ENCODE data around the gene PLK3.
"Not testable (repeated sequence)": the region's sequence is repeated elsewhere in the genome, so short reads cannot be mapped to it uniquely, and the experiment has no call there.

PLK3 gene

DNA sequence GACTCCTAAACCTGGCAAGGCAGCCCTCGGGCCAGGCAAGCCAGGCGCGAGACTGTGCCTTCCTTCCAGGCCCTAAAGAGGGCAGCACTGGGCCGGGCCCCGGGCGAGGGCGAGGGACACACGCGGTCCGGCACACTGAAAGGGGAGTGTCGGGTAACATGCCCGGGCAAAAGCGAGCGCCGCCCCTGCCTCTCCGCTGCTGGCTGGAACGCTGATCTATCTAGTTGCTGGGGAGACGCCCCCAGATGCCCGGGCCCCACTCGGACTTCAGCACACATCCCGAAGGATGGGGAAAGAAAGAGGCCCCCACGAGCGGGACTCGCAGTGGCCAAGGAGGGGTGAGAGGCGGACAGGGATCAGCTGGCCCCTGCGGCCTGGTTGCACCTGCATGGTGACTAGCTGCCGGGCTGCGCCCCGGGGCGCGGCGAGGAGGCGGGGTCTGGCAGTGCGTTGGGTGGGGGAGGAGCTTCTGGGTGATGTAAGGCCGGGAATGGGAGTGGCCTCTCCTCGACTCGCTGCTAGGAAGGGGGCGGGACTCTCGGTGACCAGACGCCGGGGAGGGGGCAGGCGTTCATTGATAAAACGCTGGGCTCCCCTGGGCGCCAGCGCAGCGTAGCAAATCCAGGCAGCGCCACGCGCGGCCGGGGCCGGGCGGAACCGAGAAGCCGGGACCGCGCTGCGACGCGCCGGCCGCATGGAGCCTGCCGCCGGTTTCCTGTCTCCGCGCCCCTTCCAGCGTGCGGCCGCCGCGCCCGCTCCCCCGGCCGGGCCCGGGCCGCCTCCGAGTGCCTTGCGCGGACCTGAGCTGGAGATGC lies at the start of gene PLK3:
TSS of gene PLK3 (plus strand) at position 608 of the 815 bp plus-strand sequence. CDS start at position 695, 87 bp downstream.
- DNase-seq (ENCODE audit: low read depth in 2 of 2) = peak; percentile 96 to 98

GRCh38 chr1:44757420-44757819 lies 42.8 kb upstream of the PLK3 start:
- DNase-seq (ENCODE audit: low read depth in 2 of 2) = no peak

DNA sequence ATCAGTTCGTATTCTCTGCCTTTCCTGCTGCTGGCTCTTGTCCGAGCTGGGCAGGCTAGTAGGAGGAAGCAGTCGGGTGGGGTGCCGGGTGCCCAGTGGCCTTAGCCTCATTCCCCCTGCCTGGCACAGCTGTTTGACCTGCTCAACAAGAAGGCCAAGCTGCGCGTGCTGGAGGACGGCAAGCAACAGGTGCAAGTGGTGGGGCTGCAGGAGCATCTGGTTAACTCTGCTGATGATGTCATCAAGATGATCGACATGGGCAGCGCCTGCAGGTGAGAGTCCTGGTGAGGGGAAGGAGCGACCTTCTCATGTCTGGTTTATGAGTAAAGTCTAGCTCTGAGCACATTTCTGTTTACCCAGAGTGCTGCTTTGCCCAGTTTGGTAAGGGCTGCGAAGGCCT lies 41.1 kb upstream of the PLK3 start:
- DNase-seq (ENCODE audit: low read depth in 2 of 2) = no peak

DNA sequence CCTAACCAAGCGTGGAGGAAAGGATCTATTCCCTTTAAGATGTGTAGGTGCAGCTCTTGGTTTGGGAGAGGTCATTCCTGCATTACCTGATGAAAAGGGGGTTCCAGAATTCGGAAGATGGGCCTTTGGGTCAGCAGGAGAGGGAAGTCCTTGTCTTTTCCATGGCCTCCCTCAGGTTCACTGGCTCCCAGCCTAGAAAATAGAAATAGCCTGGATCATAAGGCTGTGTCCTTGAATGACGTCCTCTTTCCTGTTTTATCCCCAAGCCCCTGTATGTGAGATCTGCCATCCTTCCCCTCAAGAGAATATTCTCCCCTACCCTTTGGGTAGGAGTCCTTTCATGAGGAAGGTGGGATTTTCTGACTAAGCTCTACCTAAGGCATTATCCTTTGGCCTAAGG lies 39.3 kb upstream of the PLK3 start:
- DNase-seq (ENCODE audit: low read depth in 2 of 2) = no peak

DNA sequence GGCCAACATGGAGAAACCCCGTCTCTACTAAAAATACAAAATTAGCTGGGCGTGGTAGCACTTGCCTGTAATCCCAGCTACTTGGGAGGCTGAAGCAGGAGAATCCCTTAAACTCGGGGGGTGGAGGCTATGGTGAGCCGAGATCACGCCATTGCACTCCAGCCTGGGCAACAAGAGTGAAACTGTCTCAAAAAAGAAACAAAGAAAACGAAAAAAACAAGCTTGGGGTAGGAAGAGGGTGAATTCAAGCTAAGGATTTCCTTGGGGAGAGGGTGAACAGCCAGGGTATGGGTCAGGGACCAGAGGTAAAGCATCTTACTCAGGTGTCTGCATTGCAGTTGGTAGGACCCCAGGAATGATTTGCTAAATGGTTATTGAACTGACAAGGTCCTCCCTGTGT lies 33.8 kb upstream of the PLK3 start:
- DNase-seq (ENCODE audit: low read depth in 2 of 2) = not testable (repeated sequence)

GRCh38 chr1:44775078-44775929 lies 24.9 kb upstream of the PLK3 start, which contains the start of gene RPS8:
Gene RPS8 (plus strand): TSS chr1:44775540. CDS start chr1:44775597, 57 bp downstream.
- peak; percentile 80 to 81 for DNase-seq (ENCODE audit: low read depth in 2 of 2)

DNA sequence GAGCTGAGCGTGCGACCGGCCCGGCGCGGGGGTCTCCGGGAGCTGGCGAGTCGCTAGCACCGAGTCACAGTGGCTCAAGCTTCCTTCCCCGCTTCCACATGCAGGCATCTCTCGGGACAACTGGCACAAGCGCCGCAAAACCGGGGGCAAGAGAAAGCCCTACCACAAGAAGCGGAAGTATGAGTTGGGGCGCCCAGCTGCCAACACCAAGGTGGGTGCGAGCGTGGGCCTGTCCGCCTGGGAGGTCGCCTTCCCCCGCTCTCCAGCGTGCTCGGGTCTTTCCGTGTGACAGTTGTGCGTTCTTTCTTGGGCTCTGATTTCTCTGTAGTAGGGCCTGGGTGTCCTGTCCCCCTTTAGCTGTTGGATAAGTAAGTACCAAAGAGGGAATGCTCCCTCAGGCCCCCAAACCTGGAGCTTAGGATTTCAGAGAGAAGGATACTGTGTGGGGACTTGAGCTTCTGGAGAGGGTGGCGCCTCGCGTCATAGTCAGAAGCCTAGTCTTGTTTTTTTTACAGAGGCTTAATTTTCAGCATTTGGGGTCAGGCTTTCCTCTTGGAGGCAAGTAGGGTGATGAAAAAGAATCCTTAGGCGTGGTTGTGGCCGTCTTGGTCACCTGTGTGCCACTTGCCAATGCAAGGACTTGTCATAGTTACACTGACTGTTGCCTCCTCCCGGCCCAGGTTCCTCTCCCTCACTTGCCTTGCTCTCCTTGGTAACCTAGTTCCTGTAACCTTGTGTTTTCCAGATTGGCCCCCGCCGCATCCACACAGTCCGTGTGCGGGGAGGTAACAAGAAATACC lies 24.0 kb upstream of the PLK3 start:
- peak in 1 of 2 donors; percentile 20 for DNase-seq (ENCODE audit: low read depth in 2 of 2)

- no peak for DNase-seq (ENCODE audit: low read depth in 2 of 2)
Observed at GRCh38 chr1:44776730-44777068, 23.5 kb upstream of the PLK3 start.

DNA sequence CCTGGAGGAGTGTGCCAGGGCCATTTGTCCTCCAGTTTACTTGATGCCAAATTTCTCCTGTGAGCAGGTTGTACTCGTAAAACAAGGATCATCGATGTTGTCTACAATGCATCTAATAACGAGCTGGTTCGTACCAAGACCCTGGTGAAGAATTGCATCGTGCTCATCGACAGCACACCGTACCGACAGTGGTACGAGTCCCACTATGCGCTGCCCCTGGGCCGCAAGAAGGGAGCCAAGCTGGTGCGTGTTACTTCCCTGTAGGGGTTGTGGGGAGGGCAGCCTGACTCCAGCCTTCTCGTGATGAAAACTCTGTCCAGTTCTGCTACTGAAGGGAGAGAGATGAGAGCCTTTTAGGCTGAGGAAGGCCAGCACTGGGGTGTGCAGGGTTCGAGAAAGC lies 22.6 kb upstream of the PLK3 start:
- DNase-seq (ENCODE audit: low read depth in 2 of 2) = no peak

DNA sequence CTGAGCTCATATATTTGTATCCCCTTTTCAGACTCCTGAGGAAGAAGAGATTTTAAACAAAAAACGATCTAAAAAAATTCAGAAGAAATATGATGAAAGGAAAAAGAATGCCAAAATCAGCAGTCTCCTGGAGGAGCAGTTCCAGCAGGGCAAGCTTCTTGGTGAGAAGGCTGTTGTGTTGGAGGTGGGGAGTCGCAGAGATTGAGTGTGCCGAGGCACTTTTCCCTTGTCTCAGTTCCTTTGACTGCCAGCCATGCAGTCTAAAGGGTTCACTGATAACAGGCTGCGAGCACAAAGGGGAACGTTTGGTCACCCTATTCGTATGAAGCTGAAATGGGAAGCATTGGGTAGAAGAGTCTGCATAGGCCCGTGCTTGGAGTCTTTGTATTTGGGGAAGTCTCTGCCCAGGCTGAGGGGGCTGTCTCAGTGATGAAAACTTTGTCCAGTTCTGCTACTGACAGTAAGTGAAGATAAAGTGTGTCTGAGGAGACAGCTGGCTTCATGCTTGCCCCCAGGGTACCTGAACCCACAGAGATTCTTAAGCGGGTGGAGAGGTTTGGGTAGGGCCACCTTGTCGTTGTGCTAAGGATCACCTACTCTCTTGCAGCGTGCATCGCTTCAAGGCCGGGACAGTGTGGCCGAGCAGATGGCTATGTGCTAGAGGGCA lies 22.1 kb upstream of the PLK3 start:
- no peak for DNase-seq (ENCODE audit: low read depth in 2 of 2)

DNA sequence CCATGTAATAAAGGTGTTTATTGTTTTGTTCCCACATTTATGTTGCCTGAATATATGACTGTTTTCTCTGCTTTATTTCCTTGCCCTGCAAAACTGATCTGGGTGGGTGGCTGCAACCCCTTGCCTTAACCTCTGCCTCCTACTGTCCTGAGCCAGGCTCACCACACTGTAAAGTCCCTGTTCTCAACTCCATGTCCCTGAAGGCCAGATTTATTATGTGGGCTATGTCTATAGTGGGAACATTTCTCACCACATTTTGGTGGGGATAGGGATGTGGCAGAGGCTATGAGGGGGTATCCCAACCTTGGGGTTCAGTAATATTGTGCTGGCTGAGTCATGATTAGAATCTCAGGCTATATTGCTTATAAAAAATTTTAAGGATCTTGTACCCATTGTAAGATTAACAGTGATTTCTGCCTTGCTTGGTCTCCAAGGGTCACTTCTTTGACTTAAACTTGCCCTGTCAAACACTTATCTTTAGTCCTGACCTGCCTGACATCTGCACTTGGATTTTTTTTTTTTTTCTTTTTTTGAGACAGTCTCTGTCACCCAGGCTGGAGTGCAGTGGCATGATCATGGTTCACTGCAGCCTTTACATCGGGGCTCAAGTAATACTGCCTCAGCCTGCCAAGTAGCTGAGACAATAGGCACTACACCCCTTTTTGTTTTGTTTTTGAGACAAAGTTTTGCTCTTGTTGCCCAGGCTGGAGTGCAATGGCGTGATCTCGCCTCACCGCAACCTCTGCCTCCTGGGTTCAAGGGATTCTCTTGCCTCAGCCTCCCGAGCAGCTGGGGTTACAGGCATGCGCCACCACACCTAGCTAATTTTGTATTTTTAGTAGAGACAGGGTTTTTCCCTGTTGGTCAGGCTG lies 21.2 kb upstream of the PLK3 start:
- no peak for DNase-seq (ENCODE audit: low read depth in 2 of 2)

DNA sequence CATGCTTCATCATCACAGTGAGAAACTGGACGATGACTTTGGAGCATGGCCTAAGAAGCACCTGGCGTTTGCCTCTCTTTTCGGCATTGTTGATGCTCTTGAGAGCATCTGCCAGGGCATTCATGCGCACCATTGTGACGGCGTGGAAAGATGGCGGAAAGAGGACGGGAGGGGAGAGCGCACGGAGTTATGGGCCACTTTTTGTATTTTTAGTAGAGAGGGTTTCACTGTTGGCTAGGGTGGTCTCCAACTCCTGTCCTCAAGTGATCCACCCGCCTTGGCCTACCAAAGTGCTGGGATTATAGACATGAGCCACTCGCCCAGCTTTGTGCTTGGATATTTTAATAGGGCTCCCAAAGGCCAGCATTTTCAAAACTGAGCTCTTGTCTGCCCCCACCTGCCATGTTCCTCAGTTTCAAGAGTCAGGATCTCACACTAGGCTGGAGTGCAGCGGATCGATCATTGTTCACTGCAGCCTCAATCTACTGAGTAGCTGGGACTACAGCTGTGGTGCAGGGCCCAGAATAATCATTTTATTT lies 19.5 kb upstream of the PLK3 start:
- no peak for DNase-seq (ENCODE audit: low read depth in 2 of 2)

- no peak for DNase-seq (ENCODE audit: low read depth in 2 of 2)
Observed at GRCh38 chr1:44783697-44784093, 16.5 kb upstream of the PLK3 start.

DNA sequence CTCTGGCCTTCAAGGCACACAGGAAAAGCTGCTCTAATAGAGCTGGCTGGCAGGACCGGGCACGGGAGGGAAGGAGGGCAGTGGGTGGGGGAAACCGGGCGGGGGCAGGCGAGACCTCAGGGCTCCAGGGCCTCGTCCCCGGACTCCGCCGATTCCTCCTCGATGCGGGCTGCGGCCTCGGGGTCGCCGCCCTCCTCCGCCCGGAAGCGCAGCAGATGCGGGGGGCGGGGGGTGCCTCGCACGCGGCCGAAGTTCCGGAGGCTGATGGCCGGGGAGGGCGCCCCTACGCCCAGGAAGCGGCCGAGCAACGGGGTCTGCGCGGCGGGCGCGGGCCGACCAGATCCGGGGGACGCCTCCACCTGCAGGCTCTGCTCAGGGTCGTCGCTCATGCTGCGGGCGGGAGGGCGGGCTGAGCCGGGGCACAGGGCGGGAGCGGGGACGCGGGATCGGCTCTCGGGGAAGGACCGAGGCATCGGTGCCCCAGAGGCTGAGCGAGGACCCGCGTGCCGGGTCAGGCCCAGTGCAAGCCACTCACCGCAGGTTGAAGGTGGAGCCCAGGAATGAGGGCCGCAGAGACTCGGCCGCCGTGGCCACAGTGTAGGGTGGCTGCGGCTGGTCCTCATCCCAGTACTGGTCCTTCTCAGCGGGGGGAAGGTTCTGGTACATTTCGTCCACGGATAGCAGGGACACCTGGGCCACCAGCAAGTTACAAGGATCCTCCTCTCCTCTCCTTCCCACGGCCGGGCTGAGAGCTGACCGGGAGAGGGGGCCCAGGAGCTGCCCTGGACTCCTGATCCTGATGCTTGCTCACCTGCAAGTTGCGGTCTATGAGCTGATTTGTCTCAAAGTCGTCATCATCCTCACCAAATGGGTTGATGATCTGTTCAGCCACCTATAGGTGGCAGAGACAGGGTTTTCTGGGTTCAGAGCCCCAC lies 15.8 kb upstream of the PLK3 start:
- no peak for DNase-seq (ENCODE audit: low read depth in 2 of 2)

DNA sequence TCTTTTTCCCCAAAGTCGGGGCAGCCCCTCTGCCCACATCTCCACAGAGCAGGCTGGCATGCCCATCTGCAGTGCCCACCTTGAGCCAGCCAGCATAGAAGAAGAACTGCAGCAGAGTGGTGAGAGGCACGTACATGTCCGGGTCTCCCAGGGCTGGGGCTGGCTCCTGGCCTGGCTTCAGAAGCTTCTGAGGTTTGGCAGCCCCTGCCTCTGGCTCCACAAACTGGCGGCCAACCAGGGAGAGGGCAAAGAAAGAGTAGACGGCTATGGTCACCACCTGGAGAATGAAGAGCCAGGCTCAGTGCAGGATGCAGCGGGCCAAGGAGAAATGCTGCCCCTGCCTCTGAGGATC lies 15.2 kb upstream of the PLK3 start:
- no peak for DNase-seq (ENCODE audit: low read depth in 2 of 2)

DNA sequence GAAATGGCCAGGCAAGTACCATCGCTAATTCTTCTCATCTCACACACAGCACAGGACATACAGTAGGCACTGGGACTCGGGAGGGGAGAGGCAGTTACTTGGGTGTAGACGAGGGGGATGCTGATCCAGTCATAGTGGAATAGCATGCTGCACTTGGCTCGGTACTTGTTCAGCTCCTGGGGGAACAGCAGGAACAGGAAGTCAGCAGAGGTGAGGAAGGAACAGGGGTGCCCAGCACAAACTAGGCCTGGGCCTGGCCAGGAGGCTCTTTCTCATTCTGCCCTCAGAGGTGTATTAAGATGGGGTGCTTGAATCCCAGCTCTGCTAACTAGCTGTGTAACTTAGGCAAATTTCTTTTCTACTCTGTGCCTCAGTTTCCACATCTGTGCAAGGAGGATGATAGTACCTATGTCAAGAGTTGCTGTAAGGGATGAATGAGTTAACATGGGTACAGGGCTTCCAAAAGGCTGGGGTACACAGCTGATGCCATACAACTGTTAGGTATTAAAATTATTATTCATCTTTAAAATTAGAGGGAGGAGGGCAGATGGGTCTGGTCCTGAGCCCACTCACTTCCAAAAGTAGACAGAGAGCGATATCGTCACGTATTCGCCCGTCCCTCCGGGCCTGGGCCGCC lies 14.6 kb upstream of the PLK3 start:
- DNase-seq (ENCODE audit: low read depth in 2 of 2) = no peak

DNA sequence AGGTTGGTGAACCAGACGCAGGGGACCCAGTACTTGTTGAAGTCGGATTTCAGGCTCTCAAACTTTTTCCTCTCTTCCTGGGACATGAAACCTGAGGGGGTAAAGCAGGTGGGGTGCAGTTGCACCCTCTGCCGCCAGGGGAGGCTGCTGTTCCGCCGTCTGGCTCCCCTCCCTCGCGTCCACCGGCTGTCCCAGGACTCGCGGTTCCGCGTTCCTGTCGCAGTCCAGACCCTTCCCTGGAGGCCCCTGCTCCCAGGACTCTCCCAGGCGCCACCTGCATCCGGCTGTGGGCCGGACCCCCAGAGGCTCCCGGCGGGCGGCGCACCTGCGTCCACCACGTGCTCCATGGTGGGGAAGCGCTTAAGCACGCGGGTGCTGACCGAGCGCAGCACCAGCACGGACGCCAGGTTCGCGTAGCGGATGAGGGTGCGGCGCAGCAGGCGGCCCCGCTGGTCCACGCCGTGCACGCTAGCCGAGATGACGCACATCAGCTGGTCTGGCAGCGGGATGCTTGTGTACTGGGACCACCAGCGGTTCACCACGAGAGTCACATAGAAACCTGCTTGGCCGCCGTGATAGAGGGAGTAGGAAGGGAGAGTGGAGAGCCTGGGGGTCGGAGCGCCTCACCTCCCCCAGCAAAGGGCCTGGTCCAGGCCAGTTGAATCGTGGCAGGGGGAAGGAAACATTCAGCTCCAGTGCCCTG lies 13.9 kb upstream of the PLK3 start:
- peak; percentile 52 to 63 for DNase-seq (ENCODE audit: low read depth in 2 of 2)

DNA sequence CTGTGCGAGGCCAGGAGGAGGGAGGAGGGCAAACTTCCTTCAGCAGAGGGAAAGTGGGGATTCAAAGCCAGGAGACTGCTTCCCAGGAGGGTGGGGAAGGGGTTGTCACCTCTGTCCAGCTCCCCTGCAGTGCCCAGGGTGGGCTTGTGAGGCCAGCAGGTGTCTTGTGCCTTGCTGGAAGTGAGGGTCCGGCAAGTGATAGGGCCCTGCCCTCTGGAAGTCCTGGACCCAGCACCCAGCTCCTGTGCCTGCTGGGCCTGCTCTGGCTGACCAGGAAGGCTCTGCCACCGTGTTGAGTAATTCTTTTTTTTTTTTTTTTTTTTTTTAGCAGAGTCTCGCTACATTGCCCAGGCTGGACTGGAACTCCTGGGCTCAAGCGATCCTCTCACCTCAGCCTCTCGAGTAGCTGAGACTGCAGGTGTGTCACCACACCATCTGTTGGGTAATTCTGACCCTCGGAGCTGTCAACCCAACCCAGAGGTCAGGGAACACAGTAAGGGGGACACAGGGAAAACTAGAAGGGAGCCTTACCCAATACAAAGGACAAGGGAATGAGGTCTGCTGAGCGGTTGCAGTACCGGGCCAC lies 13.2 kb upstream of the PLK3 start:
- no peak for DNase-seq (ENCODE audit: low read depth in 2 of 2)

All from stimulated activated CD8-positive, alpha-beta memory T cell treated with anti-CD3 and anti-CD28 coated beads, Interleukin-2, amount 100 ng/mL, for 1 hour (primary cell).